H9 (cell line): ENCODE measurements around the gene UGT2A1. TPM values are rescaled to one million over a fixed set of nuclear protein-coding genes. Genes with fewer than 3 reads are reported as not detected.
"Not testable (repeated sequence)": the region's sequence is repeated elsewhere in the genome, so short reads cannot be mapped to it uniquely, and the experiment has no call there.

ENCODE experiments used
- DNase-seq: peaks from one replicate; pipeline ENCODE4 v3.0.0-alpha.2; 2017
- H2AFZ ChIP-seq: one replicate; pipeline ENCODE4 v1.6.1; 2013; ENCODE audit warnings: mild to moderate bottlenecking, low read length, control low read depth, moderate library complexity
- H2AK5ac ChIP-seq: 2 replicates; pipeline ENCODE4 v1.6.1; 2013; ENCODE audit warnings: low read length, control low read depth, mixed read lengths; ENCODE audit not compliant: insufficient read length
- H2BK120ac ChIP-seq: one replicate; pipeline ENCODE4 v1.6.1; 2013; ENCODE audit warnings: low read depth, mild to moderate bottlenecking, low read length, control low read depth, inconsistent platforms; ENCODE audit not compliant: poor library complexity, severe bottlenecking
- H2BK12ac ChIP-seq: 2 replicates; pipeline ENCODE4 v1.6.1; 2013; ENCODE audit warnings: low read length, control low read depth, mixed read lengths, low read depth; ENCODE audit not compliant: insufficient read length
- H2BK15ac ChIP-seq: 2 replicates; pipeline ENCODE4 v1.6.1; 2013; ENCODE audit warnings: low read depth, low read length, control low read depth
- H2BK20ac ChIP-seq: one replicate; pipeline ENCODE4 v1.6.1; 2013; ENCODE audit warnings: low read depth, mild to moderate bottlenecking, low read length, control low read depth, inconsistent platforms; ENCODE audit not compliant: poor library complexity, severe bottlenecking
- H2BK5ac ChIP-seq: 2 replicates; pipeline ENCODE4 v1.6.1; 2013; ENCODE audit warnings: low read length, control low read depth, mixed read lengths; ENCODE audit not compliant: insufficient read length
- H3K14ac ChIP-seq: 2 replicates; pipeline ENCODE4 v1.6.1; 2013; ENCODE audit warnings: low read length, control low read depth; ENCODE audit not compliant: insufficient read depth
- H3K18ac ChIP-seq: 2 replicates; pipeline ENCODE4 v1.6.1; 2013; ENCODE audit warnings: low read depth, mild to moderate bottlenecking, mixed read lengths, low read length, control low read depth; ENCODE audit not compliant: insufficient read length
- H3K23ac ChIP-seq: 2 replicates; pipeline ENCODE4 v1.6.1; 2013; ENCODE audit warnings: low read length, control low read depth, mixed read lengths, low read depth; ENCODE audit not compliant: insufficient read length
- H3K23me2 ChIP-seq: 2 replicates; pipeline ENCODE4 v1.6.1; 2013; ENCODE audit warnings: low read depth, mild to moderate bottlenecking, mixed read lengths, low read length, control low read depth; ENCODE audit not compliant: insufficient read length, poor library complexity, severe bottlenecking
- H3K27ac ChIP-seq: 2 replicates; pipeline ENCODE4 v1.5.1; 2013; ENCODE audit warnings: low read length, control low read depth, mixed read lengths, low read depth; ENCODE audit not compliant: insufficient read length
- H3K27me3 ChIP-seq: 2 replicates; pipeline ENCODE4 v1.6.1; 2013; ENCODE audit warnings: low read length, control low read depth, inconsistent platforms; ENCODE audit not compliant: insufficient read depth
- H3K4ac ChIP-seq: 2 replicates; pipeline ENCODE4 v1.6.1; 2013; ENCODE audit warnings: low read depth, mild to moderate bottlenecking, control low read depth, inconsistent platforms, low read length, moderate library complexity
- H3K4me1 ChIP-seq: 2 replicates; pipeline ENCODE4 v1.6.1; 2013; ENCODE audit warnings: low read length, control low read depth, inconsistent platforms; ENCODE audit not compliant: insufficient read depth
- H3K4me2 ChIP-seq: 2 replicates; pipeline ENCODE4 v1.6.1; 2013; ENCODE audit warnings: low read length, control low read depth, mixed read lengths; ENCODE audit not compliant: insufficient read length, insufficient read depth
- H3K56ac ChIP-seq: 2 replicates; pipeline ENCODE4 v1.6.1; 2013; ENCODE audit warnings: low read depth, mild to moderate bottlenecking, mixed read lengths, low read length, control low read depth; ENCODE audit not compliant: insufficient read length
- H3K79me1 ChIP-seq: 2 replicates; pipeline ENCODE4 v1.6.1; 2013; ENCODE audit warnings: low read depth, mild to moderate bottlenecking, moderate library complexity, low read length, control low read depth, inconsistent platforms; ENCODE audit not compliant: insufficient read depth, poor library complexity, severe bottlenecking
- H3K79me2 ChIP-seq: 2 replicates; pipeline ENCODE4 v1.6.1; 2013; ENCODE audit warnings: low read length, control low read depth, inconsistent platforms; ENCODE audit not compliant: insufficient read depth
- H3K9ac ChIP-seq: 2 replicates; pipeline ENCODE4 v1.6.1; 2013; ENCODE audit warnings: low read length, control low read depth, mixed read lengths; ENCODE audit not compliant: insufficient read length; ENCODE audit errors: extremely low read depth
- H3K9me3 ChIP-seq: one replicate; pipeline ENCODE4 v1.6.1; 2013; ENCODE audit warnings: low read depth, low read length, inconsistent platforms; ENCODE audit not compliant: control insufficient read depth
- H3T11ph ChIP-seq: one replicate; pipeline ENCODE4 v1.6.1; 2013; ENCODE audit warnings: mild to moderate bottlenecking, low read length, control low read depth, inconsistent platforms
- H4K20me1 ChIP-seq: one replicate; pipeline ENCODE4 v1.6.1; 2013; ENCODE audit not compliant: control insufficient read depth, insufficient read length, insufficient read depth
- H4K5ac ChIP-seq: 2 replicates; pipeline ENCODE4 v1.6.1; 2013; ENCODE audit warnings: low read depth, mild to moderate bottlenecking, mixed read lengths, low read length, control low read depth; ENCODE audit not compliant: insufficient read length
- H4K8ac ChIP-seq: replicated peaks from 2 replicates; pipeline ENCODE4 v1.6.1; 2013; ENCODE audit warnings: low read length, control low read depth, mixed read lengths, low read depth; ENCODE audit not compliant: insufficient read length
- H4K91ac ChIP-seq: 2 replicates; pipeline ENCODE4 v1.6.1; 2013; ENCODE audit warnings: low read depth, mild to moderate bottlenecking, moderate library complexity, mixed read lengths, low read length, control low read depth; ENCODE audit not compliant: insufficient read length
- H3K27ac Mint-ChIP-seq, 3 experiments: 2 replicates in 2 of 3; 3 replicates in 1 of 3; pipeline ENCODE4 v1.8.0; 2020 to 2021; ENCODE audit warnings: mixed read lengths in 3 of 3, mild to moderate bottlenecking in 1 of 3, moderate library complexity in 1 of 3
- H3K27me3 Mint-ChIP-seq: 2 replicates; pipeline ENCODE4 v1.8.0; 2021; ENCODE audit warnings: low read depth, mild to moderate bottlenecking, moderate library complexity, mixed read lengths
- H3K36me3 Mint-ChIP-seq, 3 experiments: 2 replicates in 2 of 3; 3 replicates in 1 of 3; pipeline ENCODE4 v1.8.0; 2020 to 2021; ENCODE audit warnings: low read depth in 3 of 3, mixed read lengths in 3 of 3; ENCODE audit not compliant: insufficient read depth in 1 of 3
- H3K4me1 Mint-ChIP-seq, 2 experiments: 2 replicates each; pipeline ENCODE4 v1.8.0; 2020; ENCODE audit warnings: mixed read lengths in 2 of 2
- H3K4me3 Mint-ChIP-seq, 2 experiments: 2 replicates in 1 of 2; 3 replicates in 1 of 2; pipeline ENCODE4 v1.8.0; 2020 to 2021; ENCODE audit warnings: mild to moderate bottlenecking in 2 of 2, mixed read lengths in 2 of 2, moderate library complexity in 1 of 2
- H3K9me3 Mint-ChIP-seq, 2 experiments: 2 replicates in 1 of 2; 3 replicates in 1 of 2; pipeline ENCODE4 v1.8.0; 2020; ENCODE audit warnings: mild to moderate bottlenecking in 2 of 2, mixed read lengths in 2 of 2, moderate library complexity in 1 of 2
- WGBS: extraction: QIAGEN DNeasy Blood & Tissue Kit; methylation state at CpG from one replicate; pipeline ENCODE4 v1.1.7; 2013; ENCODE audit warnings: missing lambda C conversion rate, low lambda C conversion rate, mixed read lengths; ENCODE audit not compliant: insufficient read length; ENCODE audit errors: extremely low coverage; 5-methylcytosine and 5-hydroxymethylcytosine counted together
- total RNA-seq: library from RNA; stranded (reverse); gene quantifications from 2 replicates; pipeline ENCODE4 v1.2.1, GENCODE V29; 2021

Gene UGT2A1
- total RNA-seq, 1 experiment from 2014 or later, result not detected

DNA sequence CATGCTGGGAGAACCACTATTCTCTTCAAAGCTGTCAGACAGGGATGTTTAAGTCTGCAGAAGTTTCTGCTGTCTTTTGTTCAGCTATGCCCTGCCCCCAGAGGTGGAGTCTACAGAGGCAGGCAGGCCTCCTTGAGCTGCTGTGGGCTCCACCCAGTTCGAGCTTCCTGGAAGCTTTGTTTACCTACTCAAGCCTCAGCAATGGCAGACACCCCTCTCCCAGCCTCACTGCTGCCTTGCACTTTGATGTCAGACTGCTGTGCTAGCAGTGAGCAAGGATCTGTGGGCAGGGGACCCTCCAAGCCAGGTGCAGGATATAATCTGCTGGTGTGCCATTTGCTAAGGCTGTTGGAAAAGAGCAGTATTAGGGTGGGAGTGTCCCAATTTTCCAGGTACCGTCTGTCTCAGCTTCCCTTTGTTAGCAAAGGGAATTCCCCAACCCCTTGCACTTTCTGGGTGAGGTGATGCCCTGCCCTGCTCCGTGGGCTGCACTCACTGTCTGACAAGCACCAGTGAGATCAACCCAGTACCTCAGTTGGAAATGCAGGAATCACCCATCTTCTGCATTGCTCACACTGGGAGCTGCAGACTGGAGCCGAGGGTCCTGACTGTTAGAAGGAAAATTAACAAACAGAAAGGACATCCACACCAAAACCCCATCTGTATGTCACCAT lies 8.2 kb upstream of the UGT2A1 start:
- Mint-ChIP-seq H3K36me3 (peaks cover 14 to 20% (median 16%) of the 10 kb centered on the region in 3 experiments), H3K9me3 (peaks cover 23 to 25% of the 10 kb centered on the region in 2 experiments), H3K4me1 (peaks cover 10 to 12% of the 10 kb centered on the region in 2 experiments; a peak in 3 of 4 replicates)
- not testable (repeated sequence) for H3K27ac Mint-ChIP-seq, H2AK5ac ChIP-seq, H3K4me1 ChIP-seq, H3K4me3 Mint-ChIP-seq, H3K4me2 ChIP-seq, H3K9me3 ChIP-seq, H3K79me2 ChIP-seq, H3K56ac ChIP-seq, H2BK120ac ChIP-seq, H3K14ac ChIP-seq, H3T11ph ChIP-seq, H2BK15ac ChIP-seq, H3K27me3 ChIP-seq, H3K27me3 Mint-ChIP-seq, H3K18ac ChIP-seq, H3K79me1 ChIP-seq, DNase-seq, H3K23me2 ChIP-seq, H4K91ac ChIP-seq, H4K5ac ChIP-seq, H3K23ac ChIP-seq, H2AFZ ChIP-seq, H2BK5ac ChIP-seq, H2BK20ac ChIP-seq, H4K8ac ChIP-seq, H4K20me1 ChIP-seq, H3K27ac ChIP-seq, H3K4ac ChIP-seq, H2BK12ac ChIP-seq, H3K9ac ChIP-seq
- WGBS, result no CpG with 5 or more reads among the region's 4 CpGs
